GM10248 (cell line): ENCODE measurements around the gene PDE4D.

Experiments
- CTCF ChIA-PET: fragments of 300-600 bp; sonication (Branson Sonifier 250); formaldehyde crosslinking; extraction: SDS; loops from one replicate; lab custom pipeline; 2021; ENCODE audit warnings: antibody characterized with exemption; lab: Yijun Ruan, JAX
- POLR2A ChIA-PET: fragments of 350-650 bp; sonication (Branson Sonifier 250); formaldehyde crosslinking; extraction: SDS; loops from one replicate; lab custom pipeline; 2020; ENCODE audit warnings: antibody characterized with exemption; lab: Yijun Ruan, JAX
- DNase-seq: peaks from one replicate; pipeline ENCODE4 v3.0.0; 2012; ENCODE audit errors: extremely low spot score
- TF ChIP-seq, protein P1 (sequence below): IDR thresholded peaks from 2 replicates; pipeline ENCODE4 v1.5.1; 2012; ENCODE audit warnings: mild to moderate bottlenecking, low read depth; ENCODE audit errors: extremely low read depth, missing control alignments, control extremely low read depth

The PDE4D gene

DNA sequence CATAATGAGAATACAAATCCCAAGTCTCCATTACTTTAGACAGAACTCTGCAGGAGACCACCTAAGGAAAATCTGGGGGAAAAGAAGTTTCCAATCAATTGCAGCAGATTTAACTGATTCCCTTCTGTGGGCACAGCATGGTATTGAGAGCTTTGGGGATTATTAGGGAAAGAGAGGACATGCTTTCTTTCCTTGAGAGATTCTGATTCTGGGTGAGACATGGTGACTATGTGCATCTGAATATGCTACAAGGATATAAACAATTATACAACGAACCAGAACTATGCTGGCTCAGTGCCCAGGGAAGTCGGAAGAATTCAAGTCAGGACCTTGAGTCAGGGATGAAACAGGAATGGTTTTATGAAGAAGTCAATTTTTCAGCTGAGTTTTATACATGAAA is 183.7 kb downstream of the PDE4D start:
- DNase-seq = no peak
- POLR2A ChIA-PET = no interaction called here
- CTCF ChIA-PET = interaction anchor here (2.5 to 2.7 kb wide), 2 partner anchors 14 to 20 kb away, joined by 5 to 9 read pairs; no protein-coding TSS in a partner anchor

DNA sequence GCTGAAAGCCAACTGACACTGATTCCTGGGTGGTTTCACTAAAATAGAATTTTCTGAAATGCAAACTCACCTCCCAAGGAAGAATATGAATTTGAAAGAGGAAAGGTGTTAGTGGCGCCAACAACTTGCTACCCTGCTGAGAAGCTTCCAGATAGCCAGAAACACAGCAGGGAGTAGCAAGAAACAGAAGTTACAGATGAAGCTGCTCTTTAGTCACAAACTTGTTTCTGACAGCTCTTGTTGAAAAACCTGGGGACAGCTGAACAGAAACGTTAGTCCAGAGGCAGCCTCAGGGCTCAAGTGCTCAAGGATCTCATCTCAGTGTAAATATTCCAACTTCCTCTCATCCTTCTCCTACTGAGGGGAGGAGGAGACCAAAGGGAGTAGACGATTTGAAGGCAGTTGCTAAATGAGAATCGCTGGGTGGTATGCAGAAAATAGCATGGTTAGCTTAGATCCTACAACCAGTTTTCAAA is 184.1 kb downstream of the PDE4D start:
- ChIA-PET POLR2A (no interaction called here), CTCF (interaction anchor here (1.9 to 2.7 kb wide), 3 partner anchors 14 to 329 kb away, joined by 6 to 9 read pairs (median 7); no protein-coding TSS in a partner anchor)
- no peak for DNase-seq
- TF ChIP-seq, protein P1, sequence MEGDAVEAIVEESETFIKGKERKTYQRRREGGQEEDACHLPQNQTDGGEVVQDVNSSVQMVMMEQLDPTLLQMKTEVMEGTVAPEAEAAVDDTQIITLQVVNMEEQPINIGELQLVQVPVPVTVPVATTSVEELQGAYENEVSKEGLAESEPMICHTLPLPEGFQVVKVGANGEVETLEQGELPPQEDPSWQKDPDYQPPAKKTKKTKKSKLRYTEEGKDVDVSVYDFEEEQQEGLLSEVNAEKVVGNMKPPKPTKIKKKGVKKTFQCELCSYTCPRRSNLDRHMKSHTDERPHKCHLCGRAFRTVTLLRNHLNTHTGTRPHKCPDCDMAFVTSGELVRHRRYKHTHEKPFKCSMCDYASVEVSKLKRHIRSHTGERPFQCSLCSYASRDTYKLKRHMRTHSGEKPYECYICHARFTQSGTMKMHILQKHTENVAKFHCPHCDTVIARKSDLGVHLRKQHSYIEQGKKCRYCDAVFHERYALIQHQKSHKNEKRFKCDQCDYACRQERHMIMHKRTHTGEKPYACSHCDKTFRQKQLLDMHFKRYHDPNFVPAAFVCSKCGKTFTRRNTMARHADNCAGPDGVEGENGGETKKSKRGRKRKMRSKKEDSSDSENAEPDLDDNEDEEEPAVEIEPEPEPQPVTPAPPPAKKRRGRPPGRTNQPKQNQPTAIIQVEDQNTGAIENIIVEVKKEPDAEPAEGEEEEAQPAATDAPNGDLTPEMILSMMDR = no peak

More for the DNA sequence above, 183.7 kb downstream of the PDE4D start:
- TF ChIP-seq, protein P1 = no peak

GRCh38 chr5:59704936-59705335 is 188.6 kb downstream of the PDE4D start:
- CTCF ChIA-PET = no interaction called here
- POLR2A ChIA-PET = no interaction called here
- no peak for DNase-seq
- TF ChIP-seq, protein P1 = no peak

GRCh38 chr5:59703789-59704188 is 189.7 kb downstream of the PDE4D start:
- DNase-seq = no peak
- ChIA-PET CTCF (no interaction called here), POLR2A (no interaction called here)
- TF ChIP-seq, protein P1 = no peak

GRCh38 chr5:59698207-59699178 is 195.0 kb downstream of the PDE4D start:
- POLR2A ChIA-PET = no interaction called here
- DNase-seq = no peak
- CTCF ChIA-PET = interaction anchor here (1.0 to 1.1 kb wide), 2 partner anchors 25 to 28 kb away, joined by 3 read pairs; no protein-coding TSS in a partner anchor

GRCh38 chr5:59694411-59694810 is 199.1 kb downstream of the PDE4D start:
- ChIA-PET CTCF (no interaction called here), POLR2A (no interaction called here)
- TF ChIP-seq, protein P1 = no peak
- DNase-seq = no peak

More at GRCh38 chr5:59698207-59699178, 195.0 kb downstream of the PDE4D start:
- TF ChIP-seq, protein P1 = no peak
